GM19395 (cell line): ENCODE results near the gene ATP8A1.
"Not testable (repeated sequence)": the region's sequence is repeated elsewhere in the genome, so short reads cannot be mapped to it uniquely, and the experiment has no call there.

Experiments
- ATAC-seq: cut with Tn5 transposase; IDR thresholded peaks from one replicate; pipeline ENCODE4 v1.9.1; 2021; ENCODE audit warnings: mild to moderate bottlenecking, moderate library complexity; ENCODE audit not compliant: unreplicated experiment

The ATP8A1 gene

GRCh38 chr4:42652529-42653231 lies 4.2 kb downstream of the ATP8A1 start:
- ATAC-seq: not testable (repeated sequence)

GRCh38 chr4:42649870-42650269 lies 7.0 kb downstream of the ATP8A1 start:
- no peak for ATAC-seq

GRCh38 chr4:42646999-42647541 lies 9.8 kb downstream of the ATP8A1 start:
- ATAC-seq: no peak

- no peak for ATAC-seq
Measured at GRCh38 chr4:42646013-42646784, 10.7 kb downstream of the ATP8A1 start.

- ATAC-seq: no peak
Measured at GRCh38 chr4:42644897-42645296, 12.0 kb downstream of the ATP8A1 start.

GRCh38 chr4:42643685-42644084 lies 13.2 kb downstream of the ATP8A1 start:
- peak; percentile 74 for ATAC-seq

- ATAC-seq: no peak
Measured at GRCh38 chr4:42642845-42643615, 13.9 kb downstream of the ATP8A1 start.

GRCh38 chr4:42642101-42642797 lies 14.7 kb downstream of the ATP8A1 start:
- ATAC-seq: no peak

- no peak for ATAC-seq
Measured at GRCh38 chr4:42641656-42642055, 15.2 kb downstream of the ATP8A1 start.

GRCh38 chr4:42641161-42641560 lies 15.7 kb downstream of the ATP8A1 start:
- no peak for ATAC-seq

GRCh38 chr4:42640613-42641012 lies 16.3 kb downstream of the ATP8A1 start:
- no peak for ATAC-seq

- ATAC-seq: peak; percentile 72
Measured at GRCh38 chr4:42638993-42639392, 17.9 kb downstream of the ATP8A1 start.

GRCh38 chr4:42638321-42638720 lies 18.6 kb downstream of the ATP8A1 start:
- ATAC-seq: no peak

GRCh38 chr4:42637867-42638266 lies 19.0 kb downstream of the ATP8A1 start:
- ATAC-seq: no peak

GRCh38 chr4:42637104-42637503 lies 19.8 kb downstream of the ATP8A1 start:
- ATAC-seq: no peak

- ATAC-seq: no peak
Measured at GRCh38 chr4:42636645-42636949, 20.3 kb downstream of the ATP8A1 start.

- peak; percentile 60 for ATAC-seq
Measured at GRCh38 chr4:42633605-42634388, 23.1 kb downstream of the ATP8A1 start.

GRCh38 chr4:42632653-42633382 lies 24.1 kb downstream of the ATP8A1 start:
- no peak for ATAC-seq

GRCh38 chr4:42630908-42631307 lies 26.0 kb downstream of the ATP8A1 start:
- no peak for ATAC-seq
